GM18526 (cell line): ENCODE data around the gene SLC35C1.

ENCODE experiments used
- POLR2A ChIP-seq: IDR thresholded peaks from 3 replicates; pipeline ENCODE4 v1.6.1; 2011; ENCODE audit not compliant: insufficient read length; ENCODE audit errors: extremely low read depth

SLC35C1 gene

GRCh38 chr11:45816614-45817013 lies 11.7 kb downstream of the SLC35C1 start:
- no peak for TF ChIP-seq POLR2A

GRCh38 chr11:45817191-45817590 lies 12.2 kb downstream of the SLC35C1 start:
- no peak for TF ChIP-seq POLR2A

- TF ChIP-seq POLR2A, result no peak
These were observed 14.1 kb downstream of the SLC35C1 start for GRCh38 chr11:45818961-45819605.

GRCh38 chr11:45820211-45820857 lies 15.4 kb downstream of the SLC35C1 start:
- TF ChIP-seq POLR2A, result no peak

DNA sequence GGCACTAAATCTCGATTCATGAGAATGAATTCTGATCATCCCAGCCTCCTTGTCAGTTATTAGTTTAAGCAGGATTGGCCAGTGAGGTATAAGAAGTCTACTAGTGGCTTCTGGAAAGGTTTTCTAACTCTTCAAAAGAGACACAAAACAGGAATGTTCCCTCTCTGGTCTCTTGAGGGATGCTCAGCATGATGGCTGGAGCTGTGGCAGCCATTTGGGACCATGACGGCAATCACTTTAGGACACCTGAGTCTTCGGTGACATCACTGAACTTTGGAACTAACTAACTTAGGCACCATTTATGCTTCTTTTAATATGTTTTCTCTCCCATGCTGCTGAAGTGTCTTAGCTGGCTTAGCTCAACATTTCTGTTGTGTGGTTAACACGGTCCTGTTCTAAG lies 22.2 kb downstream of the SLC35C1 start:
- no peak for TF ChIP-seq POLR2A

DNA sequence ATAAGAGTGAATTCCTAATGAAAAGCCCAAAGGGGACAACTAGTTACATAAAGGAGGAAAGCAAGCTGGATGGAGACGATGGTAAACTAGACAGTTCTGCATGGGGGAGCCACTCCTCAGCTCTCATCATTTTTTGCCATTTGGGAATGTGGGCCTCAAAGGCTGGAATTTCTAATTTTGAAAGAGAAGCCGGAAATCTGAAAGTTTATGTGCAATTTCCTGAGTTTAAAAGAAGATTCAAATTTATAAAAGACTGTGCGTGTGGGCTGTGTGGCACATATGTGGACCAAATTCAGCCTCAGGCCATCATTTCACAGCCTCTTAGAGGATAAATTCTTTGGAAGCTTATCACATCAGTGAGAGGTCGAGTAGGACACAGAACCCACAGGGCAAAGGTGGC lies 24.0 kb downstream of the SLC35C1 start:
- no peak for TF ChIP-seq POLR2A

GRCh38 chr11:45830596-45830995 lies 25.6 kb downstream of the SLC35C1 start:
- TF ChIP-seq POLR2A, result no peak

DNA sequence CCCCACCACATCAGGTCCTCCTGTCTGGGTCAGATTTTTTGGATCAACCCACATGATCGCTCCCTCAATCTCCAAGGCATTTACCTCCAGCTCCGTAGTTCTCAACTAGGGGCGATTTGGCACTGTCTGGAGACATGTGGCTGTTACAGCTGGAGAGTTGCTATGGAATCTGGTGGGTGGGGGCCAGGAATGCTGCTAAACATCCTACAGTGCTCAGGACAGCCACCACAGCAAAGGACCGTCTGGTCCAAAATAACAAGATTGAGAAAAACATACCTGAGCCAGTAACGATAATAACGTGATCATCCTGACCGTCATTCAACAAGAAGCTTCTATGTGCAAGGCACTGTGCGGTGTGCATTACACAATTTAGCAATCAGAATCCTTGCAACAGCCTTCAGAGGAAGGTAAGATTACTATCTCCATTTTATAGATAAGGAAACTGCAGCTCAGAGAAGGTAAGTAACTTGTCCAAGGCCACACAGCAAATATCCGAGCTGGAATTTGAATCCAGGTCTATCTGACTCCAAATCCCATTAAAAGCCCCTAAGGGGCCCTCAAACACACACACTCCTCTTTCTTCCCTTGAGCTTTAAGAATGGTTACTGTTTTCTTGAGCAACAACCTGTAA lies 28.0 kb downstream of the SLC35C1 start:
- TF ChIP-seq POLR2A, result no peak

- TF ChIP-seq POLR2A, result no peak
These were observed 28.8 kb downstream of the SLC35C1 start for GRCh38 chr11:45833761-45834160.

DNA sequence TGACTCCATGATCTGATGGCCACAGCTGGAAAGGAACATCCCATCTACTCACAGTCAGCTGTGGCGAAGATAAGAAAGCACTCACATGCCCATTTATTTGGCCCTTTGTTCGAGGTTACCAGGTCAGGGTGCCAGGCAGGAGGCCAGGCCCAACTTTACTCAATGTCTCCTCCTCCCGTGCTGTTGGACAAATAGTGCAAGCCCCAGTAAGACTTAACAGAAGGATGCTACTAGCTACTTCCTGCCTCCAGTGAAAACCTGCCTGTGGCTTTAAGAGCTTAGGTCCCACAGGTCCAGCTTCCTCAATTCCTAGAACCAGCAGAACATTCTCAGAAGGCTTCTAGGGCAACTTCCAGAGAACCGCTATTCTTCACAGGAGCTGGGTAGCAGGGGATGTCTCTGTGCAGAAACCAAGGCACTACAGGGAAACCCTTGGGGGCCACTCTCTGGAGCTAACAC lies 29.4 kb downstream of the SLC35C1 start:
- no peak for TF ChIP-seq POLR2A

GRCh38 chr11:45839204-45839603 lies 34.3 kb downstream of the SLC35C1 start:
- no peak for TF ChIP-seq POLR2A

- TF ChIP-seq POLR2A, result no peak
These were observed 38.4 kb downstream of the SLC35C1 start for GRCh38 chr11:45843158-45843924.

DNA sequence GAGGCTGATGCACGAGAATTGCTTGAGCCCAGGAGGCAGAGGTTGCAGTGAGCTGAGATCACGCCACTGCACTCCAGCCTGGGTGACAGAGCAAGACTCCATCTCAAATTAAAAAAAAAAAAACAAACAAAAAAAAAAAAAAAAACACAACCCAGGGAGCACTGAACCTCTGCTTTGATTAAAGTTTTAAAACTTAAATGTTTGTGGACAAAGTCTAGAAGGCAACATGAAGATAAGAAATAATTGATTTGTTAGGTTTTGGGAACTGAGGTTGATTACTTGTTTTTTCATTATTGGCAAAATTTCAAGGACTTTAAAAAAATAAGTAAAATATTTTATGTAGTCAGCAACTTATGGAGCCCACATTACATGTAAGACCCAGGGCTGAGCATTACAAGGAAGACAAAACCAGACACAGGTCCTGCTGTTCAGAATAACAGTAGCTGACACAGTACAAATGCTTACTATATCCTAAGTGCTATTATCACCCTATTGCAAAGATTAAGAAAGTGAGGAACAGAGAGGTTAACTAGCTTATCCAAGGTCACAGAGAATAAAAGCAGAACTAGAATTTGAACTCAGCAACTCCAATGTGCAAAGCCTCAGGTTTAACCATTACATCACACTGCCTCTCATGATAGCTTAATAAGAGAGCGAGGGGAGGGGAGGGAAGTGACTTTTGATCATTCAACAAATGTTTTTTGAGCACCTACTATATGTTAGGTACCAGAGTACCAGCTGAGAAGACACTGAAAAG lies 40.1 kb downstream of the SLC35C1 start:
- TF ChIP-seq POLR2A, result no peak

GRCh38 chr11:45846174-45846675 lies 41.3 kb downstream of the SLC35C1 start:
- TF ChIP-seq POLR2A, result no peak

DNA sequence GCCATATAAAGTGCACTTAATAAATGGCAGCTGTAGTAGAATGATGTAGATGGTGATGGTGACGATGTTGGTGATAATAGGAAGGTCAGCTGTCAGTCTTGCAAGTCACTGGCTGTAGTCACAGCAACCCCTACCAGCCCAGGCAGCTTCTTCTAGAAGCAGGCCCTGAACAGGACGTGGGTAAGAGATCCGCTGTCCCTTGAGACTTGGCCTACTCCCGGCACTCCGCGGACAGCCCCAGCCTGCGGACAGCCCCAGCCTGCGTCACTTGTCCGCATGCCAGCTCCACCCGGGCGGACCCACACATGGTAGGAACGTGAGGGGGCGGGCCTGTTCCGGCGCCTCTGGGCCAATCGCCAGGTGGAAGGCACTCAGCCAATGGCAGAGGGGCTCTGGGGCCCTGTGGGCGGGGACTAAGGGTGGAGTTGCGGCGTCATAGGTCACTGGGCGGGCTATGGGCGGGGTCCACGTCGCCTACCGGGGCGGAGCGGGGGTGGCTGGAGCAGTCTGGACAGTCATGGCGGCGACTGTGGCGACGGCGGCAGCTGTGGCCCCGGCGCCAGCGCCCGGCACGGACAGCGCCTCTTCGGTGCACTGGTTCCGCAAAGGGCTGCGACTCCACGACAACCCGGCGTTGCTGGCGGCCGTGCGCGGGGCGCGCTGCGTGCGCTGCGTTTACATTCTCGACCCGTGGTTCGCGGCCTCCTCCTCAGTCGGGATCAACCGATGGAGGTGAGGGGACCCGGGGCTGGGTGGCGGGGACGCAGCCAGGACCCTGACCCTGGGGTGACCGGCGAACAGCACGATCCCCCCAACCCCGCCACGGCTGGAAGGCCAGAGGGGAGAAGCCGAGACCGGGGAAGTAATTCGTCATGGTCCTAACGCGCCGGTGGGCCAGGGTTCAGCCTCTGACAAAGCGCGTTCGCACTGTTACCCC lies 42.3 kb downstream of the SLC35C1 start, which contains the start of gene CRY2:
TSS of gene CRY2 (plus strand) at position 502 of the 937 bp plus-strand sequence. CDS start at position 518, 16 bp downstream.
- TF ChIP-seq POLR2A, result peak; percentile 91
